Mesothelial cell of epicardium (in vitro differentiated cells): ENCODE data around the gene CIAO1. TPM values are rescaled to one million over a fixed set of nuclear protein-coding genes. Genes with fewer than 3 reads are reported as not detected.
"Not testable (repeated sequence)": the region's sequence is repeated elsewhere in the genome, so short reads cannot be mapped to it uniquely, and the experiment has no call there.

ENCODE experiments used
- DNase-seq, 2 experiments: peaks; one replicate each; pipeline ENCODE4 v3.0.0; 2021; ENCODE audit warnings: low spot score in 2 of 2; ENCODE audit not compliant: unreplicated experiment in 2 of 2
- H3K27ac Mint-ChIP-seq: 2 replicates; pipeline ENCODE4 v1.8.0; 2021; ENCODE audit warnings: mixed read lengths
- H3K27me3 Mint-ChIP-seq: 2 replicates; pipeline ENCODE4 v1.8.0; 2021; ENCODE audit warnings: low read depth, mixed read lengths
- H3K36me3 Mint-ChIP-seq: 2 replicates; pipeline ENCODE4 v1.8.0; 2021; ENCODE audit warnings: mixed read lengths
- H3K4me1 Mint-ChIP-seq: 2 replicates; pipeline ENCODE4 v1.8.0; 2021; ENCODE audit warnings: mixed read lengths
- H3K4me3 Mint-ChIP-seq: 2 replicates; pipeline ENCODE4 v1.8.0; 2021; ENCODE audit warnings: mild to moderate bottlenecking, moderate library complexity, mixed read lengths
- H3K9me3 Mint-ChIP-seq: 2 replicates; pipeline ENCODE4 v1.8.0; 2021; ENCODE audit warnings: mixed read lengths
- CTCF ChIP-seq: fragments of 200-600 bp; sonication (generic); IDR thresholded peaks from one replicate; pipeline ENCODE4 v1.5.0; 2021; ENCODE audit warnings: antibody characterized with exemption; ENCODE audit not compliant: unreplicated experiment
- total RNA-seq: library from RNA; stranded (reverse); gene quantifications from 3 replicates; pipeline ENCODE4 v1.2.1, GENCODE V29; 2021

CIAO1 gene
- total RNA-seq, 1 donor from 2014 or later: 74.2 TPM

GRCh38 chr2:96251721-96252292 is 14.2 kb upstream of the CIAO1 start:
- Mint-ChIP-seq H3K4me3 (no peak overlapping the region), H3K4me1 (peaks cover 11% of the 10 kb centered on the region), H3K27me3 (no peaks in the 10 kb centered on the region), H3K36me3 (peaks cover 17% of the 10 kb centered on the region), H3K9me3 (no peaks in the 10 kb centered on the region), H3K27ac (peak overlapping the region; percentile 82)
- TF ChIP-seq CTCF: no peak
- DNase-seq: no peak

DNA sequence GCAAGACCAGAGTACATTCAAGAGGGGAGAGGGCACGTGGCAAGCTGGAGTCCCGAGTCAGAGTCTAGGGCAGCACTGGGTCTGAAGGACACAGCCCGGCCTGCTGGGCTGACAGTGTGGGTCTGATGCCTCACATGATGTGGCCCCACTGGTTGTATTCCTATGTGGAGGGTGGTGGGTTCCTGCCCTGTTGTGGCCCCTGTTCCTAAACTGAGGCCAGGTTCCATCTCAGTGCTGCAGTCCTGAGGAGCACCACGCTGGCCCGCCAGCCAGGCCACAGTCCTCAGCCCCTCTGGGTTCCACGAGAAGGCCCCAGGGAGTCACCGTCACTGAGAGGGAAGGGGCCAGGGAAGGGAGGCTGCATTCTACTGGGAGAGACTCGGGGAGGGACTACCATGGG is 13.5 kb upstream of the CIAO1 start:
- Mint-ChIP-seq H3K36me3 (peaks cover 18% of the 10 kb centered on the region), H3K27me3 (no peaks in the 10 kb centered on the region), H3K4me3 (no peak overlapping the region), H3K27ac (no peak overlapping the region), H3K9me3 (no peaks in the 10 kb centered on the region), H3K4me1 (peaks cover 11% of the 10 kb centered on the region)
- no peak for TF ChIP-seq CTCF
- no peak for DNase-seq

- no peak overlapping the region for H3K27ac Mint-ChIP-seq
- peaks cover 11% of the 10 kb centered on the region for H3K4me1 Mint-ChIP-seq
- peaks cover 18% of the 10 kb centered on the region for H3K36me3 Mint-ChIP-seq
- no peaks in the 10 kb centered on the region for H3K27me3 Mint-ChIP-seq
- no peak for DNase-seq
- H3K4me3 Mint-ChIP-seq: no peak overlapping the region
- H3K9me3 Mint-ChIP-seq: no peaks in the 10 kb centered on the region
- TF ChIP-seq CTCF: no peak
These were observed 13.0 kb upstream of the CIAO1 start for GRCh38 chr2:96253006-96253405.

GRCh38 chr2:96254571-96254970 is 11.5 kb upstream of the CIAO1 start:
- Mint-ChIP-seq H3K9me3 (no peaks in the 10 kb centered on the region), H3K4me3 (no peak overlapping the region), H3K4me1 (peaks cover 8% of the 10 kb centered on the region)

GRCh38 chr2:96256611-96257113 is 9.4 kb upstream of the CIAO1 start:
- no peak for TF ChIP-seq CTCF
- DNase-seq: no peak
- Mint-ChIP-seq H3K4me3 (no peak overlapping the region), H3K4me1 (peaks cover 7% of the 10 kb centered on the region), H3K27me3 (no peaks in the 10 kb centered on the region), H3K9me3 (no peaks in the 10 kb centered on the region), H3K27ac (no peak overlapping the region), H3K36me3 (peaks cover 18% of the 10 kb centered on the region)

More at GRCh38 chr2:96254571-96254970, 11.5 kb upstream of the CIAO1 start:
- Mint-ChIP-seq H3K27me3 (no peaks in the 10 kb centered on the region), H3K36me3 (peaks cover 18% of the 10 kb centered on the region), H3K27ac (no peak overlapping the region)
- no peak for TF ChIP-seq CTCF
- no peak for DNase-seq

- not testable (repeated sequence) for H3K4me1 Mint-ChIP-seq, DNase-seq, H3K27me3 Mint-ChIP-seq, H3K9me3 Mint-ChIP-seq, H3K27ac Mint-ChIP-seq, H3K4me3 Mint-ChIP-seq
- peaks cover 13% of the 10 kb centered on the region for H3K36me3 Mint-ChIP-seq
These were observed 8.3 kb upstream of the CIAO1 start for GRCh38 chr2:96257744-96258143.
